Fibroblast of mammary gland (primary cell): Measurements from ENCODE around the gene HORMAD2.

Source experiments
- DNase-seq: peaks from one replicate; pipeline ENCODE4 v3.0.0-alpha.2; 2010; ENCODE audit warnings: low read depth
- H3K4me3 ChIP-seq: 2 replicates; pipeline ENCODE4 v1.5.1; 2011; ENCODE audit warnings: low read depth, mild to moderate bottlenecking, low read length, moderate library complexity; ENCODE audit not compliant: control insufficient read depth
- TF ChIP-seq, protein P1 (sequence below): conservative IDR thresholded peaks from 2 replicates; pipeline ENCODE4 v1.5.1; 2011; ENCODE audit warnings: low read depth, low read length, inconsistent platforms; ENCODE audit not compliant: control insufficient read depth, insufficient read depth

HORMAD2 gene

DNA sequence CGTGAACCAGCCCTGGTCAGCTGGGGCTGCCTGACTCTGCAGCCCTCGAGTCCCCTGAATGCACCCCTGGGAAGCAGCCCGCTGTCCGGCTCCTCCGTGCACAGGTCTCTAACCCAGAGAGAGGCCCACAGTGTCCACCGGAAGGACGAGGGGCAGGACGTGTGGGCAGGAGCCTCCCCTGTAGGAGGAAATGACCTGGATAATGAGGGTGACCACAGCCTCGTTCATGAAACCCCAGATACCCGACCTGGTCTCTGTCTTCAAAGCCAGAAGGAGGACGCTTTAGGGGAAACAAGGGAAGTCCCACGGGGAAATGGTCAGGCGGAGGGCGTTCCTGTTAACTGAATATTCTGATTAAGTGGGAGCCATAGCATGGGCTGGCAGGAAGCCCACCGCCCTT lies 143.0 kb downstream of the HORMAD2 start:
- TF ChIP-seq, protein P1, sequence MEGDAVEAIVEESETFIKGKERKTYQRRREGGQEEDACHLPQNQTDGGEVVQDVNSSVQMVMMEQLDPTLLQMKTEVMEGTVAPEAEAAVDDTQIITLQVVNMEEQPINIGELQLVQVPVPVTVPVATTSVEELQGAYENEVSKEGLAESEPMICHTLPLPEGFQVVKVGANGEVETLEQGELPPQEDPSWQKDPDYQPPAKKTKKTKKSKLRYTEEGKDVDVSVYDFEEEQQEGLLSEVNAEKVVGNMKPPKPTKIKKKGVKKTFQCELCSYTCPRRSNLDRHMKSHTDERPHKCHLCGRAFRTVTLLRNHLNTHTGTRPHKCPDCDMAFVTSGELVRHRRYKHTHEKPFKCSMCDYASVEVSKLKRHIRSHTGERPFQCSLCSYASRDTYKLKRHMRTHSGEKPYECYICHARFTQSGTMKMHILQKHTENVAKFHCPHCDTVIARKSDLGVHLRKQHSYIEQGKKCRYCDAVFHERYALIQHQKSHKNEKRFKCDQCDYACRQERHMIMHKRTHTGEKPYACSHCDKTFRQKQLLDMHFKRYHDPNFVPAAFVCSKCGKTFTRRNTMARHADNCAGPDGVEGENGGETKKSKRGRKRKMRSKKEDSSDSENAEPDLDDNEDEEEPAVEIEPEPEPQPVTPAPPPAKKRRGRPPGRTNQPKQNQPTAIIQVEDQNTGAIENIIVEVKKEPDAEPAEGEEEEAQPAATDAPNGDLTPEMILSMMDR: no peak
- H3K4me3 ChIP-seq: no peak overlapping the region
- DNase-seq: no peak

DNA sequence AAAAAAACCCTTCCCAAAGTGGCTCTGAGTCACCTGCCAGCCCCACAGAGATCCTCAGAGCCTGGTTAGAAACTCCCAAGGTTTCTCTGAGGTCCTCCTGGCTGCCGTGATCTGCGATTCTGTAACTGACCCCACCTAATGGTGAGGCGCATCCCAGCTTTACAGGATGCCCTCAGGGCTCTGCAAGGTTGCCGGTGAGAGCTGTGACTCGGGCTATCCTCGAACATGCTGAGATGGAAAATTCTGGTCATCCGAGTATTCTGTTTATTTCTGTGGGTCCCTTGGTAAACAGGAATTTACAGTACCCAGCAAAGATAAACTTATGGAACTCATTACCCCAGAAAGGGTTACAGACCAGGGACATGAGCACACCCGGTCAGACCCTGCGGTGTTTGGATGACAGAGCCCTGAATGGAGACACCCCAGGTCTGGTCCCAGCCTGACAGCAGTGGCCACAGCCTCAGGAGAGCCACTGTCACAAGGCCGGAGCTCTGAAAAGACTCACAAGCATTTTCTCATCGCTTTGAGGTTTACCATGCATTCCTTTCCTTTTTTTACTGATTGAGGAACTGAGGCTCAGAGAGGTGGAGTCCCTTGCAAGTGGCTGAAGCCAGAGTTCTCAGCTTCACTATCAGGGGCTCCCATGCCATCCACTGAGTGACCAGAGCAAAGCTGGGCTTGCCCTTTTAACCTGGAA lies 144.0 kb downstream of the HORMAD2 start:
- no peak overlapping the region for H3K4me3 ChIP-seq
- DNase-seq: no peak
- TF ChIP-seq, protein P1: no peak

DNA sequence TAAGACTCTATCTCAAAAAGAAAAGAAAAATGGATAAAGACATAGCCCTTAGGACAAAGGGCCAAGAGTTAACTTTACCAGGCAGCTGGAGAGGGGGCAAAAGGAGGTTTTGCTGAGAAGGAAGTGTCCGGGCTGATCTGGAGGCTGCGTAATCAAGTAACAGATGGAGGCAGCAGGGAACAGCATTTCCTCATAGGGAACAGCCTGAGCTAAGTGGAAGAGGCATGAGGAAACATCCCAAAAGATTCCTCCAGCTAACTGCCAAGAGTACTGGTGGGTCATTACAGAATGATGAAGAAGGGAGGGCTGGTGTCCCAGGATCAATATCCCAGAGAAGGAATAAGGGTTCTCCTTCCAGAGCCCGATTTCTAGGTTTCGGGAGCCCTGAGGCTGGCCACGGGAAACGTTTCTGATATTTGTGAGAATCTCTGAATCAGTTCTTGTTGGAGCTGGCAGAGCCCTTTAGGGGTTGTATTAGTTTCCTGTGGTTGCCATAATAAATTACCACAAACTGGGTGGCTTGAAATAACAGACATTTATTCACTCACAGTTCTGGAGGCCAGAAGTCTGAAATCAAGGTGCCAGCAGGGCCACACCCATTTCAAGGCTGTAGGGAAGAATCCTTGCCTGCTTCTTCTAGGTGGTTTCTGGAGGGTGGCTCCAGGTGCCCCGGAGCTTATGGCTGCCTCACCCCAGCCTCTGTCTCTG lies 145.1 kb downstream of the HORMAD2 start:
- TF ChIP-seq, protein P1: no peak
- no peak for DNase-seq
- H3K4me3 ChIP-seq: no peak overlapping the region

DNA sequence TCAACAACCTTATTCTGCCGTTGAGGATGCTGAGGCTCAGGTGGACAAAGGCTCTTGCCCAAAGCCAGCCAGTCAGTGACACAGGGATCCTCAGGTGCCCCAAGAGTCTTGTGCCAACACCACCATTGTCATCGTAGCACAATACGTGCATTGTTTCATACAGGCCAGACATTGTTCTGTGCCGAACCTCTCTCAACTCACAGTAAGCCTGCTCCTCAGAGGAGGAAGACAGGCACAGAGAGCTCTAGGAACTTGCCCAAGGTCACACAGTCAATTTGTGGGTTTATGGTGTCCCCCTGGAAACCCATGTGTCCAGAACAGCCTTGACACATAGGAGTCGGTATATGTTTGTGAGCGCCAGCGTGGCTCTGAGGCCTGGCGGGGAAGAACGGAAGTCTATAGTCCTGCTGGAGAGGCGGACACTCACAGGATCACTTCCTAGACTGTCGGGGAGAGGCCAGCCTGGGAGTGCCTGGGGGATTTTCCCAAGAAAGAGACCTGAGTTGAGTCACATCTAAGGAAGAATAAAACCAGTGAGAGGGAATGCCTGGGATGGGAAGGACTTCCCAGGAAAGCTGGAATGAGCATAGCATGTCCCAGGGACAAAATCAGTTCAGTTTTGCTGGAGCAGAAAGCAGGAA lies 146.0 kb downstream of the HORMAD2 start:
- no peak for DNase-seq
- no peak overlapping the region for H3K4me3 ChIP-seq
- TF ChIP-seq, protein P1: no peak
